HEK293 (cell line): ENCODE measurements around the gene RASL10B.

ENCODE experiments used
- CTCF ChIA-PET: fragments of 350-600 bp; formaldehyde crosslinking; extraction: SDS; loops from one replicate; lab custom pipeline; 2021; ENCODE audit warnings: antibody characterized with exemption; lab: Yijun Ruan, JAX
- POLR2A ChIA-PET: fragments of 300-600 bp; formaldehyde crosslinking; extraction: SDS; loops from one replicate; lab custom pipeline; 2020; ENCODE audit warnings: antibody characterized with exemption, inconsistent platforms; lab: Yijun Ruan, JAX
- H3K27ac ChIP-seq: fragments of 200-500 bp; sonication (Bioruptor generic); 2 replicates; pipeline ENCODE4 v1.5.1; 2014; ENCODE audit warnings: low read depth, low read length, control low read depth, inconsistent platforms; ENCODE audit errors: extremely low read depth
- H3K36me3 ChIP-seq, 2 experiments: fragments of 200-500 bp in 1 of 2; sonication (Bioruptor generic) in 1 of 2; 1 replicate in 1 of 2; 2 replicates in 1 of 2; pipeline ENCODE4 v1.5.1; 2014 to 2017; ENCODE audit warnings: inconsistent platforms in 2 of 2, low read length in 2 of 2; ENCODE audit not compliant: control insufficient read depth in 2 of 2, insufficient read depth in 1 of 2
- H3K4me1 ChIP-seq: fragments of 200-500 bp; sonication (Bioruptor generic); 2 replicates; pipeline ENCODE4 v1.5.1; 2014; ENCODE audit warnings: mild to moderate bottlenecking, low read length, inconsistent platforms; ENCODE audit not compliant: control insufficient read depth, insufficient read depth
- H3K4me3 ChIP-seq: 2 replicates; pipeline ENCODE4 v1.5.1; 2011; ENCODE audit warnings: low read depth, mild to moderate bottlenecking, control low read depth, low read length, moderate library complexity
- H3K9me3 ChIP-seq: fragments of 200-500 bp; sonication (Bioruptor generic); 2 replicates; pipeline ENCODE4 v1.5.1; 2014; ENCODE audit warnings: low read depth, low read length, inconsistent platforms; ENCODE audit not compliant: control insufficient read depth, insufficient read depth
- GLI4 ChIP-seq: fragments of 450-650 bp; formaldehyde crosslinking; IDR thresholded peaks from 2 replicates; pipeline ENCODE4 v1.5.1; 2016; ENCODE audit warnings: missing biosample characterization, missing genetic modification characterization
- MEIS1 ChIP-seq: sonication (generic); formaldehyde crosslinking; IDR thresholded peaks from 2 replicates; pipeline ENCODE4 v1.8.1; 2022; ENCODE audit warnings: missing genetic modification reagents, mild to moderate bottlenecking, borderline replicate concordance
- MYNN ChIP-seq: fragments of 450-650 bp; formaldehyde crosslinking; IDR thresholded peaks from 2 replicates; pipeline ENCODE4 v1.5.1; 2016; ENCODE audit warnings: missing biosample characterization, missing genetic modification characterization, borderline replicate concordance
- PRDM1 ChIP-seq: fragments of 450-650 bp; formaldehyde crosslinking; IDR thresholded peaks from 2 replicates; pipeline ENCODE4; 2016; ENCODE audit warnings: missing biosample characterization, missing genetic modification characterization
- ZBTB20 ChIP-seq: fragments of 450-650 bp; formaldehyde crosslinking; IDR thresholded peaks from 2 replicates; pipeline ENCODE4 v1.5.1; 2016; ENCODE audit warnings: missing biosample characterization, missing genetic modification characterization
- ZNF211 ChIP-seq: fragments of 450-650 bp; formaldehyde crosslinking; IDR thresholded peaks from 2 replicates; pipeline ENCODE4 v1.5.1; 2016; ENCODE audit warnings: low read depth, missing biosample characterization, missing genetic modification characterization
- ZNF266 ChIP-seq: fragments of 450-650 bp; formaldehyde crosslinking; IDR thresholded peaks from 2 replicates; pipeline ENCODE4 v1.5.1; 2016; ENCODE audit warnings: missing biosample characterization, missing genetic modification characterization, low read depth
- ZNF341 ChIP-seq: fragments of 450-650 bp; formaldehyde crosslinking; IDR thresholded peaks from 2 replicates; pipeline ENCODE4; 2016; ENCODE audit warnings: low read depth, missing biosample characterization, missing genetic modification characterization
- ZNF350 ChIP-seq: fragments of 450-650 bp; formaldehyde crosslinking; IDR thresholded peaks from 2 replicates; pipeline ENCODE4 v1.5.0; 2017; ENCODE audit warnings: missing biosample characterization, mild to moderate bottlenecking, missing genetic modification characterization
- ZNF37A ChIP-seq: fragments of 450-650 bp; IDR thresholded peaks from 2 replicates; pipeline ENCODE4 v1.5.1; 2018; ENCODE audit warnings: missing biosample characterization, missing genetic modification characterization
- ZNF433 ChIP-seq: fragments of 450-650 bp; formaldehyde crosslinking; IDR thresholded peaks from 2 replicates; pipeline ENCODE4 v1.5.1; 2016; ENCODE audit warnings: missing biosample characterization, missing genetic modification characterization, low read depth
- ZNF521 ChIP-seq: fragments of 450-650 bp; formaldehyde crosslinking; IDR thresholded peaks from 2 replicates; pipeline ENCODE4 v1.5.1; 2017; ENCODE audit warnings: missing biosample characterization, mild to moderate bottlenecking, missing genetic modification characterization
- ZNF529 ChIP-seq: fragments of 450-650 bp; formaldehyde crosslinking; IDR thresholded peaks from 2 replicates; pipeline ENCODE4 v1.5.1; 2017; ENCODE audit warnings: missing genetic modification characterization, missing biosample characterization; ENCODE audit not compliant: insufficient replicate concordance
- ZNF596 ChIP-seq: fragments of 450-650 bp; IDR thresholded peaks from 2 replicates; pipeline ENCODE4 v1.5.0; 2018; ENCODE audit warnings: missing biosample characterization, mild to moderate bottlenecking, missing genetic modification characterization, moderate library complexity
- ZNF658 ChIP-seq: fragments of 450-650 bp; formaldehyde crosslinking; IDR thresholded peaks from 2 replicates; pipeline ENCODE4; 2016; ENCODE audit warnings: missing biosample characterization, missing genetic modification characterization
- ZNF792 ChIP-seq: fragments of 450-650 bp; formaldehyde crosslinking; IDR thresholded peaks from 2 replicates; pipeline ENCODE4 v1.5.1; 2016; ENCODE audit warnings: missing biosample characterization, missing genetic modification characterization
- ZSCAN16 ChIP-seq: fragments of 450-650 bp; formaldehyde crosslinking; IDR thresholded peaks from 2 replicates; pipeline ENCODE4 v1.5.1; 2016; ENCODE audit warnings: missing biosample characterization, missing genetic modification characterization
- TF ChIP-seq, protein P1 (sequence below): fragments of 450-650 bp; formaldehyde crosslinking; IDR thresholded peaks from 2 replicates; pipeline ENCODE4 v1.5.1; 2016; ENCODE audit warnings: missing biosample characterization, missing genetic modification characterization
- TF ChIP-seq, protein P2 (sequence below): fragments of 450-650 bp; formaldehyde crosslinking; IDR thresholded peaks from 2 replicates; pipeline ENCODE4 v1.5.1; 2016; ENCODE audit warnings: missing biosample characterization, missing genetic modification characterization, low read depth
- TF ChIP-seq, protein P3 (sequence below): sonication (generic); formaldehyde crosslinking; IDR thresholded peaks from 2 replicates; pipeline ENCODE4 v1.8.1; 2022; ENCODE audit warnings: mild to moderate bottlenecking, moderate library complexity, missing genetic modification reagents

RASL10B gene

DNA sequence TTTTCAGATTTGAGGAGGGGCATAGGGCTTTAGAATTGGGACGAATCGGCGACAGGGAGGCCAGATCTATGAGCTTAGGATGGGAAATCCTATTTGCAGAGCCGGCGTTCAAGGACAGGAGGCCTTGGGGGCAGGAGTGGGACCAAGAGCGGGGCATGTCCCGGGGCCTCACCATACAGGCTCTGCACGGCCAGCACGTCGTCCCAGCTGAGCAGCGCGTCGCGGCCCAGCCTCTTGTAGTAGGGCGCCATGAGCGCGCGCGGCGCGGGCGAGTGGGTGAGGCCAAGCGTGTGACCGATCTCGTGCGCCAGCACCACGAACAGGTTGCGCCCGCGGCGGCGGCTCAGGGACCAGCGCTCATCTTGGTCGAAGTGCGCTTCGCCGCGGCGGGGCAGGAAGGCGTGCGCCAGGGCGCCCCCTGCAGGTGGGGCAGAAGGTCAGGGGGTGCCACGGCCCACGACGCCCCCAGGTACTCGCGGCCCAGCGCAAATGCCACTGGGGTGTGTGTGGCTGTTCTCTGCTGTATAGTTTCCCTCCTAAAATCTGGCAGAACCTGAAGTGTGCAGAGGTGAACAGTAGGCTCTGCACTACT is 38.6 kb downstream of the RASL10B start:
- Histone ChIP-seq H3K27ac (no peak overlapping the region), H3K9me3 (no peaks in the 10 kb centered on the region), H3K4me3 (no peak overlapping the region), H3K36me3 (no peaks in the 10 kb centered on the region), H3K4me1 (peaks cover 8% of the 10 kb centered on the region; the same call in 1 of the 2 replicates)
- TF ChIP-seq, protein P1, sequence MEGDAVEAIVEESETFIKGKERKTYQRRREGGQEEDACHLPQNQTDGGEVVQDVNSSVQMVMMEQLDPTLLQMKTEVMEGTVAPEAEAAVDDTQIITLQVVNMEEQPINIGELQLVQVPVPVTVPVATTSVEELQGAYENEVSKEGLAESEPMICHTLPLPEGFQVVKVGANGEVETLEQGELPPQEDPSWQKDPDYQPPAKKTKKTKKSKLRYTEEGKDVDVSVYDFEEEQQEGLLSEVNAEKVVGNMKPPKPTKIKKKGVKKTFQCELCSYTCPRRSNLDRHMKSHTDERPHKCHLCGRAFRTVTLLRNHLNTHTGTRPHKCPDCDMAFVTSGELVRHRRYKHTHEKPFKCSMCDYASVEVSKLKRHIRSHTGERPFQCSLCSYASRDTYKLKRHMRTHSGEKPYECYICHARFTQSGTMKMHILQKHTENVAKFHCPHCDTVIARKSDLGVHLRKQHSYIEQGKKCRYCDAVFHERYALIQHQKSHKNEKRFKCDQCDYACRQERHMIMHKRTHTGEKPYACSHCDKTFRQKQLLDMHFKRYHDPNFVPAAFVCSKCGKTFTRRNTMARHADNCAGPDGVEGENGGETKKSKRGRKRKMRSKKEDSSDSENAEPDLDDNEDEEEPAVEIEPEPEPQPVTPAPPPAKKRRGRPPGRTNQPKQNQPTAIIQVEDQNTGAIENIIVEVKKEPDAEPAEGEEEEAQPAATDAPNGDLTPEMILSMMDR (tag by site-specific recombination), result peak; percentile 38; the same call in 1 of the 2 replicates
- TF ChIP-seq ZNF596 (tag by site-specific recombination), result no peak
- ChIA-PET CTCF (interaction anchor here (0.5 to 3.8 kb wide), 12 partner anchors 8 to 1378 kb away, joined by 3 to 20 read pairs (median 4); partner anchors contain the start of gene TAF15), POLR2A (interaction anchor here (0.8 to 1.5 kb wide), 3 partner anchors 27 to 39 kb away, joined by 4 to 7 read pairs (median 5); partner anchors contain the start of gene TAF15)

DNA sequence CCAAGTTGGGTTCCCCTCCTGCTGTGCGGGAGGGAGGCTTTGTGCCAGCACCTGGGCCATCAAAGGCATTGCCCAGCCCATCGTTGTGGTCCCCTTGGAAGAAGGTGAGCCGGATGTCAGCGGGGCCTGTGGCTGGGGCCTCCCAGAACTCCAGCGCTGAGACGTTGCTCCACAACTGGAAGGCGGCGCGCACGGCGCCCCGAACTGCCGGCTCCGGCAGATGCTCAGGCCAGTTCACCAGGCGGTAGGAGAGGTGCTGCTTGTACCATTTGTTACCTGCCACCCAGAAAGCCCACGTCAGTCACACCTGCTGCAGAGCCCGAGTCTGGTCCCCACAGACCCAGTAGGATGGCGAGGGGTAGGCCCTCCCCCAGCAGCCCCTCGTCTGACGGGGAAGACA is 41.7 kb downstream of the RASL10B start:
- Histone ChIP-seq H3K9me3 (no peaks in the 10 kb centered on the region), H3K27ac (no peak overlapping the region), H3K4me1 (peaks cover 10% of the 10 kb centered on the region; the same call in 1 of the 2 replicates), H3K36me3 (no peaks in the 10 kb centered on the region), H3K4me3 (no peak overlapping the region)
- TF ChIP-seq PRDM1 (tag by site-specific recombination), result no peak
- TF ChIP-seq ZNF37A, result no peak
- TF ChIP-seq ZSCAN16 (tag by site-specific recombination), result no peak
- TF ChIP-seq ZNF341 (tag by site-specific recombination), result no peak
- no peak for TF ChIP-seq ZNF433
- TF ChIP-seq, protein P2, sequence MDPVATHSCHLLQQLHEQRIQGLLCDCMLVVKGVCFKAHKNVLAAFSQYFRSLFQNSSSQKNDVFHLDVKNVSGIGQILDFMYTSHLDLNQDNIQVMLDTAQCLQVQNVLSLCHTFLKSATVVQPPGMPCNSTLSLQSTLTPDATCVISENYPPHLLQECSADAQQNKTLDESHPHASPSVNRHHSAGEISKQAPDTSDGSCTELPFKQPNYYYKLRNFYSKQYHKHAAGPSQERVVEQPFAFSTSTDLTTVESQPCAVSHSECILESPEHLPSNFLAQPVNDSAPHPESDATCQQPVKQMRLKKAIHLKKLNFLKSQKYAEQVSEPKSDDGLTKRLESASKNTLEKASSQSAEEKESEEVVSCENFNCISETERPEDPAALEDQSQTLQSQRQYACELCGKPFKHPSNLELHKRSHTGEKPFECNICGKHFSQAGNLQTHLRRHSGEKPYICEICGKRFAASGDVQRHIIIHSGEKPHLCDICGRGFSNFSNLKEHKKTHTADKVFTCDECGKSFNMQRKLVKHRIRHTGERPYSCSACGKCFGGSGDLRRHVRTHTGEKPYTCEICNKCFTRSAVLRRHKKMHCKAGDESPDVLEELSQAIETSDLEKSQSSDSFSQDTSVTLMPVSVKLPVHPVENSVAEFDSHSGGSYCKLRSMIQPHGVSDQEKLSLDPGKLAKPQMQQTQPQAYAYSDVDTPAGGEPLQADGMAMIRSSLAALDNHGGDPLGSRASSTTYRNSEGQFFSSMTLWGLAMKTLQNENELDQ (tag by site-specific recombination), result no peak
- TF ChIP-seq ZNF350, result no peak
- no peak for TF ChIP-seq ZNF521 (tag by site-specific recombination)
- TF ChIP-seq GLI4 (tag by site-specific recombination), result no peak
- no peak for TF ChIP-seq MEIS1
- TF ChIP-seq ZNF211 (tag by site-specific recombination), result no peak
- no peak for TF ChIP-seq ZNF658 (tag by site-specific recombination)
- no peak for TF ChIP-seq MYNN (tag by site-specific recombination)
- no peak for TF ChIP-seq ZBTB20 (tag by site-specific recombination)
- no peak for TF ChIP-seq ZNF529
- TF ChIP-seq, protein P3, sequence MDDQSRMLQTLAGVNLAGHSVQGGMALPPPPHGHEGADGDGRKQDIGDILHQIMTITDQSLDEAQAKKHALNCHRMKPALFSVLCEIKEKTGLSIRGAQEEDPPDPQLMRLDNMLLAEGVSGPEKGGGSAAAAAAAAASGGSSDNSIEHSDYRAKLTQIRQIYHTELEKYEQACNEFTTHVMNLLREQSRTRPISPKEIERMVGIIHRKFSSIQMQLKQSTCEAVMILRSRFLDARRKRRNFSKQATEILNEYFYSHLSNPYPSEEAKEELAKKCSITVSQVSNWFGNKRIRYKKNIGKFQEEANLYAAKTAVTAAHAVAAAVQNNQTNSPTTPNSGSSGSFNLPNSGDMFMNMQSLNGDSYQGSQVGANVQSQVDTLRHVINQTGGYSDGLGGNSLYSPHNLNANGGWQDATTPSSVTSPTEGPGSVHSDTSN (CRISPR knock-in tag), result no peak
- no peak for TF ChIP-seq ZNF792 (tag by site-specific recombination)
- TF ChIP-seq ZNF266, result no peak
- TF ChIP-seq ZNF596 (tag by site-specific recombination), result no peak
- POLR2A ChIA-PET, result no interaction called here
- CTCF ChIA-PET, result interaction anchor here (1.0 kb wide), 1 partner anchor 9 kb away, joined by 4 read pairs; no protein-coding TSS in a partner anchor
